Measurements from ENCODE around the gene OR6K6.

OR6K6 gene

DNA sequence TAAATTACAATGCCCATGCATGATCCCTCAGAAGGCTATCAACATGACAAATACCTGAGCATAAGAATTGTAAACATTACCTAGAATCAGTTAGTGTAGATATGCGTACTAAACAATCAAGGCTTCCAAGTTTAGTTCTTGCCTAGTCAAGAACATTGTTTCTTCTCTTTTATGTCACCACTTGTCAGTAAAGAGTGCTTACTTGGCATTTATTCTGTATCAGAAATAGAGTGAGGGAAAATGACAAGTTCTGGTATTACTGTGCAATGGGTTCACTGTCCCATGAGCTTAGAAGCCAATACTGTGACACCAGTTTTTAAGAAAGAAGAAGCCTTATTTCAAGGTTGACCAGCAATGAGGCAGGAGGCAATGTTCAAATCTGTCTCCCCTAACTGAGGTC, 49.2 kb downstream of the OR6K6 start:
- no peak for DNase-seq

Measured in cerebellar nuclear complex (tissue), 1 donor.